Lung (tissue), 12 donors: Measurements from ENCODE around the gene DMRT2. TPM values are rescaled to one million over a fixed set of nuclear protein-coding genes. Genes with fewer than 3 reads are reported as not detected.

Experiments
- ATAC-seq: fragments of 200-7000 bp; cut with Tn5 transposase; one replicate; pipeline ENCODE4 v1.9.1; 2020; ENCODE audit warnings: moderate number of reproducible peaks; ENCODE audit not compliant: insufficient read depth, low FRiP score
- DNase-seq, 3 donors: peaks; one replicate each; pipeline ENCODE4 v3.0.0-alpha.2; 2013 to 2017
- H3K27ac ChIP-seq, 2 donors: one replicate each; pipeline ENCODE4 v1.5.1; 2013; ENCODE audit warnings: mild to moderate bottlenecking in 2 of 2, moderate library complexity in 2 of 2, control low read depth in 1 of 2, inconsistent platforms in 1 of 2, low read depth in 1 of 2, low read length in 1 of 2
- H3K27me3 ChIP-seq, 3 donors: one replicate each; pipeline ENCODE4 v1.5.1; 2013; ENCODE audit warnings: low read length in 2 of 3; ENCODE audit not compliant: control insufficient read depth in 3 of 3, insufficient read depth in 3 of 3
- H3K36me3 ChIP-seq, 4 donors: one replicate each; pipeline ENCODE4 v1.5.1; 2013; ENCODE audit warnings: low read length in 4 of 4, mild to moderate bottlenecking in 1 of 4, moderate library complexity in 1 of 4; ENCODE audit not compliant: control insufficient read depth in 4 of 4, insufficient read depth in 4 of 4
- H3K4me1 ChIP-seq, 5 donors: one replicate each; pipeline ENCODE4 v1.5.1; 2013; ENCODE audit warnings: low read length in 5 of 5, mild to moderate bottlenecking in 2 of 5, moderate library complexity in 1 of 5; ENCODE audit not compliant: control insufficient read depth in 5 of 5, insufficient read depth in 5 of 5
- H3K4me3 ChIP-seq: one replicate; pipeline ENCODE4 v1.5.1; 2013; ENCODE audit warnings: mild to moderate bottlenecking, control low read depth, moderate library complexity
- H3K9ac ChIP-seq, 2 donors: one replicate each; pipeline ENCODE4 v1.5.1; 2013; ENCODE audit warnings: low read length in 2 of 2, control low read depth in 1 of 2; ENCODE audit not compliant: insufficient read depth in 1 of 2
- H3K9me3 ChIP-seq, 4 donors: one replicate each; pipeline ENCODE4 v1.5.1; 2013; ENCODE audit warnings: low read length in 3 of 4, mild to moderate bottlenecking in 1 of 4, moderate library complexity in 1 of 4; ENCODE audit not compliant: control insufficient read depth in 4 of 4, insufficient read depth in 3 of 4
- WGBS, 2 donors: extraction: QIAGEN DNeasy Blood & Tissue Kit; methylation state at CpG; one replicate each; pipeline ENCODE4 v1.1.7; 2013; 5-methylcytosine and 5-hydroxymethylcytosine counted together
- polyA plus RNA-seq, 2 donors: library from polyadenylated mRNA; stranded (reverse); fragments of 200-250 nt; gene quantifications; one replicate each; pipeline ENCODE4 v1.2.1, GENCODE V29; 2013
- total RNA-seq, 2 donors: library from RNA; depleted of rRNA in 1 of 2; stranded (reverse); fragments of >200 nt in 1 of 2; gene quantifications; one replicate each; pipeline ENCODE4 v1.2.1, GENCODE V29; 2014 to 2021
- TF ChIP-seq, protein P1 (sequence below): IDR thresholded peaks from 2 replicates; pipeline ENCODE4 v1.5.1; 2012; ENCODE audit warnings: mild to moderate bottlenecking; ENCODE audit errors: control extremely low read depth, extremely low read depth
- donor health status: control.
- donor health status: control.
- donor health status: Bipolar disorder and iron deficiency.
- donor health status: healthy.
- donor health status: DM: yes; HTN: yes; CAD: no.

Gene DMRT2
- total and polyA plus RNA-seq, 4 donors = 0.52 to 1.7 (median 0.80) TPM

DNA sequence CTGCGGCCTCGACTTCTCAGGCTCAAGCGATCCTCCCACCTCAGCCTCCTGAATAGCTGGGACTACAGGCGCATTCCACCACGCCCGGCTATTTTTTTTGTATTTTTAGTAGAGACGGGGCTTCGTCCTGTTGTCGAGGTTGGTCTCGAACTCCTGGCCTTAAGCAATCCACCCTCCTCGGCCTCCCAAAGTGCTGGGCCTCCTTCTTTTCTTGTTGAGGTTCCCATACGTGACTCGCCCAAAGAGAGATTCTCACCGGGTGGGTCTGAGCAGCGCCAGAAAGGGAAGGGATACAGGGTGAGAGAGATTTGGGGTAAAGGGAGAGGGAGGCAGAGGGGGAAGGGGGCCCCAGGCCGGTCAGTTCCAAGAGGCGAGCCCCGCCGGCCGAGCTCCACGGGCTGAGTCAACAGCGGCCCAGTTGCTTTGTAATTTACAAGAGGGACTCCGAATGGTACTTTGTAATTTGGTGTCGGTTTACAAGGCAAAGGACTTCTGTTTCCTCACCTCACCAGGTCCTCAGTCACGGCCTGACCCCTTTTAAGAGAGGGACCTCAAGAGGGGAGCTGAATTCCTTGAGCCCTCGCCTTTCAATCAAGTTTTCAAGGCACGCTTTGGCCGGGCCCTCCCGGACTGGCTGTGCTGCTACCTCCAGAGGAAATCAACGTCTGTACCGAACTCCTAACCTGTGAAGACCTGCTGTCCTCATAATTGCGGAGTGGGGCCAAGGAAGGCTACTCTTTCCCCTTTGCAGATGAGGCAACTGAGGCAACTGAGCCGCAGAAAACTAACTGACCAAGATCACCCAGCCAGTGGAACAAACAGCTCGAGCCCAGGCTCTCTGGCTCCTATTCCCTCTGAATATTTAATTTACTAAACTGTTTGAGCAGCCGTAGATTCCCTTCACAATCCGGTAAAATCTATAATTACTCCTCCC, 3.3 kb upstream of the DMRT2 start:
- Histone ChIP-seq H3K27ac (no peak overlapping the region), H3K27me3 (peaks cover 3 to 88% (median 84%) of the 10 kb centered on the region in 3 donors), H3K9ac (no peak overlapping the region), H3K36me3 (no peaks in the 10 kb centered on the region), H3K4me3 (no peak overlapping the region), H3K9me3 (peaks cover 0 to 15% (median 0%) of the 10 kb centered on the region in 4 donors), H3K4me1 (peaks cover 0 to 37% (median 16%) of the 10 kb centered on the region in 5 donors)
- DNase-seq (peak in 1 of 3 donors; percentile 41), ATAC-seq (no peak)
- TF ChIP-seq, protein P1, sequence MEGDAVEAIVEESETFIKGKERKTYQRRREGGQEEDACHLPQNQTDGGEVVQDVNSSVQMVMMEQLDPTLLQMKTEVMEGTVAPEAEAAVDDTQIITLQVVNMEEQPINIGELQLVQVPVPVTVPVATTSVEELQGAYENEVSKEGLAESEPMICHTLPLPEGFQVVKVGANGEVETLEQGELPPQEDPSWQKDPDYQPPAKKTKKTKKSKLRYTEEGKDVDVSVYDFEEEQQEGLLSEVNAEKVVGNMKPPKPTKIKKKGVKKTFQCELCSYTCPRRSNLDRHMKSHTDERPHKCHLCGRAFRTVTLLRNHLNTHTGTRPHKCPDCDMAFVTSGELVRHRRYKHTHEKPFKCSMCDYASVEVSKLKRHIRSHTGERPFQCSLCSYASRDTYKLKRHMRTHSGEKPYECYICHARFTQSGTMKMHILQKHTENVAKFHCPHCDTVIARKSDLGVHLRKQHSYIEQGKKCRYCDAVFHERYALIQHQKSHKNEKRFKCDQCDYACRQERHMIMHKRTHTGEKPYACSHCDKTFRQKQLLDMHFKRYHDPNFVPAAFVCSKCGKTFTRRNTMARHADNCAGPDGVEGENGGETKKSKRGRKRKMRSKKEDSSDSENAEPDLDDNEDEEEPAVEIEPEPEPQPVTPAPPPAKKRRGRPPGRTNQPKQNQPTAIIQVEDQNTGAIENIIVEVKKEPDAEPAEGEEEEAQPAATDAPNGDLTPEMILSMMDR = no peak
- WGBS, 2 donors = 9 to 21% methylated on average over 36 of the region's 36 CpGs

DNA sequence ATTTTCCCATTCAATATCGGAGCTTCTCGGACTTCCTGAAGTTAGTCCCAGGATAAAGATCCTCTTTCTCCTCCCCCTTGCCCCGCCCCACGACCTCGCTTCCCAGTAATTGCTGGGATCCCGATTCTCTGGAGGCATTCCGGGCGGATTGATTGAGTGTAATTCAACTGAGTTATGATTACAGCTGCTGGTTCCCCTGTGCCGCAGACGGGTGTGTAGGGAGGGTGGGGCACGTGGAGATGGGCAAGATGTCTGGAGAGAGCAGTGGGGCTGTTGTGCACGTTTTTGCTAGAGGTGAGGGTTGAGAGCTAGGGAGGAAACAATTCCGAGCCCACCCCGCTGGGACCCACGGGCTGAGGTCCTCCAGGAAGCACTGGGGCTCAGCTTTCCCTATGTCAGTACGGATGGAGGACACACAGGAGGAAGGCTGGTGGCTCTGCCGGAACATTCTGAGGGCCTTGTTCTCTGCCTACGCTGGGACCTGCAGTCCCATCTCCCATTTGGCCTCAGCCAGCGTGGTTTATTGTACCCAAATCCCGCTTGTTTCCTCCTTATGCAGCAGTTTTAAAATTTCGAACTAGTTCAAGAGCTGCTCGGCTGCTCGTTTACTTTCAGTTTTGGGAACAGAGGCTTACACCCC, 2.4 kb upstream of the DMRT2 start:
- DNase-seq = peak in 1 of 3 donors; percentile 51
- Histone ChIP-seq H3K9me3 (peaks cover 0 to 13% (median 0%) of the 10 kb centered on the region in 4 donors), H3K36me3 (no peaks in the 10 kb centered on the region), H3K9ac (peak overlapping the region in 1 of 2 donors; percentile 19), H3K4me1 (peaks cover 0 to 39% (median 16%) of the 10 kb centered on the region in 5 donors), H3K4me3 (peak overlapping the region; percentile 24), H3K27ac (no peak overlapping the region), H3K27me3 (peaks cover 5 to 89% (median 86%) of the 10 kb centered on the region in 3 donors)
- TF ChIP-seq, protein P1 = no peak
- WGBS, 2 donors = 4 to 5% methylated on average over 23 of the region's 23 CpGs
- no peak for ATAC-seq

DNA sequence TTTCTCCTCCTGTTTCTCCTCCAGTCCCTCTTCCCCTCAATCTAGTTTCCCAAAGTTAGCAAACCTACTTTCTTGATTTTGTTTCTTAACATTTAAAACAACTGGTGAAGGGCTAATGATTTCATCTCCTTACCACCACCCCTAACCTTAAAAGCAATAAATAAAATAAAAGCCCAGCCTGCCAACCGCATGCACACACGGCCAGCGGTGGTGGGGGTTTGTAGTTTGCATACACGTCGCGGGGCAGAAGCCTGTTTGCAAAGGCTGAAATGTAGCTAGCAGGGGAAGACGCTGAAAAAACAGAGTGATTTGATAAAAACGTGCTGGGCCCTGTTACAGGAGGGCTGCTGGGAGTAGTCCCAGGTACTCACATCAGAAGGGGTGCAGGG, 1.9 kb upstream of the DMRT2 start:
- TF ChIP-seq, protein P1 = no peak
- Histone ChIP-seq H3K4me1 (peaks cover 0 to 41% (median 16%) of the 10 kb centered on the region in 5 donors), H3K36me3 (no peaks in the 10 kb centered on the region), H3K27me3 (peaks cover 5 to 89% (median 86%) of the 10 kb centered on the region in 3 donors), H3K9ac (no peak overlapping the region), H3K27ac (no peak overlapping the region), H3K9me3 (peaks cover 0 to 13% (median 0%) of the 10 kb centered on the region in 4 donors), H3K4me3 (no peak overlapping the region)
- ATAC-seq = no peak
- DNase-seq = no peak
- WGBS, 2 donors = 3 to 12% methylated on average over 8 of the region's 8 CpGs
